GM23338 (cell line): ENCODE data around the gene PRMT5. TPM values are rescaled to one million over a fixed set of nuclear protein-coding genes. Genes with fewer than 3 reads are reported as not detected.

ENCODE experiments used
- ATAC-seq: fragments of 200-7000 bp; cut with Tn5 transposase; 3 replicates; pipeline ENCODE4 v1.9.1; 2020
- DNase-seq: peaks from one replicate; pipeline ENCODE4 v3.0.0-alpha.2; 2015; ENCODE audit warnings: low spot score
- H2AFZ ChIP-seq: fragments of 200-600 bp; sonication (generic); 2 replicates; pipeline ENCODE4 v1.8.0; 2016; ENCODE audit warnings: antibody characterized with exemption, mild to moderate bottlenecking, moderate library complexity
- H3F3A ChIP-seq: fragments of 200-600 bp; sonication (generic); replicated peaks from 2 replicates; pipeline ENCODE4 v1.8.0; 2017; ENCODE audit warnings: antibody characterized with exemption, mixed run types, low read depth
- H3K27ac ChIP-seq: fragments of 200-600 bp; sonication (generic); 2 replicates; pipeline ENCODE4 v1.6.1; 2016; ENCODE audit warnings: low read depth
- H3K27me3 ChIP-seq: fragments of 200-600 bp; sonication (generic); 2 replicates; pipeline ENCODE4 v1.8.0; 2016; ENCODE audit warnings: mild to moderate bottlenecking, mixed run types, moderate library complexity; ENCODE audit not compliant: insufficient read depth
- H3K36me3 ChIP-seq: fragments of 200-600 bp; sonication (generic); 2 replicates; pipeline ENCODE4 v1.8.0; 2016; ENCODE audit warnings: mild to moderate bottlenecking; ENCODE audit not compliant: insufficient read depth
- H3K4me1 ChIP-seq: fragments of 200-600 bp; sonication (generic); 2 replicates; pipeline ENCODE4 v1.8.0; 2016; ENCODE audit warnings: mild to moderate bottlenecking, moderate library complexity; ENCODE audit not compliant: insufficient read depth
- H3K4me2 ChIP-seq: fragments of 200-600 bp; sonication (generic); 2 replicates; pipeline ENCODE4 v1.7.1; 2017; ENCODE audit warnings: mixed run types
- H3K4me3 ChIP-seq: fragments of 200-600 bp; sonication (generic); 2 replicates; pipeline ENCODE4 v1.6.1; 2016; ENCODE audit warnings: mixed run types
- H3K79me2 ChIP-seq: fragments of 200-600 bp; sonication (generic); replicated peaks from 2 replicates; pipeline ENCODE4 v1.8.0; 2017; ENCODE audit warnings: mild to moderate bottlenecking; ENCODE audit not compliant: insufficient read depth
- H3K9me2 ChIP-seq: fragments of 200-600 bp; sonication (generic); 2 replicates; pipeline ENCODE4 v1.8.0; 2017; ENCODE audit not compliant: insufficient read depth
- H4K20me1 ChIP-seq: fragments of 200-600 bp; sonication (generic); replicated peaks from 2 replicates; pipeline ENCODE4 v1.8.0; 2017; ENCODE audit warnings: mild to moderate bottlenecking; ENCODE audit not compliant: insufficient read depth
- H3K27ac Mint-ChIP-seq: 2 replicates; pipeline ENCODE4 v1.8.0; 2020; ENCODE audit warnings: inconsistent platforms, mild to moderate bottlenecking, moderate library complexity, mixed read lengths
- H3K27me3 Mint-ChIP-seq: 3 replicates; pipeline ENCODE4 v1.8.0; 2022; ENCODE audit warnings: low read depth, mild to moderate bottlenecking, moderate library complexity, mixed read lengths, inconsistent platforms; ENCODE audit not compliant: insufficient read depth, poor library complexity
- H3K36me3 Mint-ChIP-seq: 3 replicates; pipeline ENCODE4 v1.8.0; 2021; ENCODE audit warnings: low read depth, mild to moderate bottlenecking, inconsistent platforms, moderate library complexity, mixed read lengths
- H3K4me1 Mint-ChIP-seq: 3 replicates; pipeline ENCODE4 v1.8.0; 2020; ENCODE audit warnings: mild to moderate bottlenecking, inconsistent platforms, mixed read lengths
- H3K4me3 Mint-ChIP-seq: 3 replicates; pipeline ENCODE4 v1.8.0; 2021; ENCODE audit warnings: moderate library complexity, mild to moderate bottlenecking, inconsistent platforms, mixed read lengths
- H3K9me3 Mint-ChIP-seq: 3 replicates; pipeline ENCODE4 v1.8.0; 2020; ENCODE audit warnings: moderate library complexity, mild to moderate bottlenecking, inconsistent platforms, mixed read lengths
- CREB1 ChIP-seq: fragments of 250-450 bp; sonication (Bioruptor Pico); IDR thresholded peaks from 2 replicates; pipeline ENCODE4 v1.5.0; 2020; ENCODE audit warnings: low read depth, mild to moderate bottlenecking, moderate library complexity
- ETS1 ChIP-seq: IDR thresholded peaks from 2 replicates; pipeline ENCODE4 v1.6.1; 2016; ENCODE audit warnings: antibody characterized with exemption
- EZH2 ChIP-seq: fragments of 200-600 bp; sonication (generic); IDR thresholded peaks from one replicate; pipeline ENCODE4 v1.8.0; 2017; ENCODE audit warnings: antibody characterized with exemption, mild to moderate bottlenecking, low read depth; ENCODE audit not compliant: unreplicated experiment
- EZH2phosphoT487 ChIP-seq: fragments of 200-600 bp; sonication (generic); IDR thresholded peaks from one replicate; pipeline ENCODE4 v1.8.1; 2018; ENCODE audit warnings: antibody characterized with exemption; ENCODE audit not compliant: unreplicated experiment
- JUNB ChIP-seq: IDR thresholded peaks from one replicate; pipeline ENCODE4 v1.6.1; 2016; ENCODE audit warnings: antibody characterized with exemption; ENCODE audit not compliant: unreplicated experiment
- NANOG ChIP-seq: IDR thresholded peaks from 2 replicates; pipeline ENCODE4 v1.6.1; 2016; ENCODE audit warnings: antibody characterized with exemption, borderline replicate concordance
- POLR2AphosphoS5 ChIP-seq: IDR thresholded peaks from 2 replicates; pipeline ENCODE4 v1.6.1; 2016; ENCODE audit warnings: antibody characterized with exemption, low read depth
- STAT1 ChIP-seq: IDR thresholded peaks from one replicate; pipeline ENCODE4 v1.6.1; 2016; ENCODE audit warnings: antibody characterized with exemption; ENCODE audit not compliant: unreplicated experiment
- ZNF114 ChIP-seq: fragments of 250-450 bp; sonication (Bioruptor Pico); IDR thresholded peaks from 2 replicates; pipeline ENCODE4 v1.5.0; 2020; ENCODE audit warnings: mild to moderate bottlenecking, moderate library complexity
- ZNF331 ChIP-seq: fragments of 250-450 bp; sonication (Bioruptor Pico); IDR thresholded peaks from 2 replicates; pipeline ENCODE4 v1.5.0; 2020; ENCODE audit warnings: low read depth, mild to moderate bottlenecking, moderate library complexity
- polyA plus RNA-seq: library from polyadenylated mRNA; unstranded; fragments of >200 nt; fragmentation: Nextera tagmentation; extraction: Ambion mirVana; gene quantifications from 2 replicates; pipeline ENCODE4 v1.2.1, GENCODE V29; 2016
- total RNA-seq: library from RNA; depleted of rRNA; stranded (reverse); fragments of >200 nt; shearing (Covaris generic); gene quantifications from 2 replicates; pipeline ENCODE4 v1.2.3, GENCODE V29; 2014
- TF ChIP-seq, protein P1 (sequence below): fragments of 250-450 bp; sonication (Bioruptor Pico); IDR thresholded peaks from 2 replicates; pipeline ENCODE4 v1.5.0; 2020; ENCODE audit warnings: mild to moderate bottlenecking, moderate library complexity
- TF ChIP-seq, protein P2 (sequence below), 2 experiments: fragments of 200-600 bp in 1 of 2; sonication (generic) in 1 of 2; conservative IDR thresholded peaks; 2 replicates each; pipeline versions ENCODE4 v1.5.1 to v1.6.1; 2016 to 2017; ENCODE audit warnings: antibody characterized with exemption in 2 of 2, low read depth in 2 of 2, mild to moderate bottlenecking in 2 of 2, moderate library complexity in 1 of 2

Gene PRMT5
- total and polyA plus RNA-seq, 2 experiments from 2014 or later, result 68.8 to 124 TPM

- peak overlapping the region; percentile 67 for H3K4me3 ChIP-seq
- TF ChIP-seq, protein P1, sequence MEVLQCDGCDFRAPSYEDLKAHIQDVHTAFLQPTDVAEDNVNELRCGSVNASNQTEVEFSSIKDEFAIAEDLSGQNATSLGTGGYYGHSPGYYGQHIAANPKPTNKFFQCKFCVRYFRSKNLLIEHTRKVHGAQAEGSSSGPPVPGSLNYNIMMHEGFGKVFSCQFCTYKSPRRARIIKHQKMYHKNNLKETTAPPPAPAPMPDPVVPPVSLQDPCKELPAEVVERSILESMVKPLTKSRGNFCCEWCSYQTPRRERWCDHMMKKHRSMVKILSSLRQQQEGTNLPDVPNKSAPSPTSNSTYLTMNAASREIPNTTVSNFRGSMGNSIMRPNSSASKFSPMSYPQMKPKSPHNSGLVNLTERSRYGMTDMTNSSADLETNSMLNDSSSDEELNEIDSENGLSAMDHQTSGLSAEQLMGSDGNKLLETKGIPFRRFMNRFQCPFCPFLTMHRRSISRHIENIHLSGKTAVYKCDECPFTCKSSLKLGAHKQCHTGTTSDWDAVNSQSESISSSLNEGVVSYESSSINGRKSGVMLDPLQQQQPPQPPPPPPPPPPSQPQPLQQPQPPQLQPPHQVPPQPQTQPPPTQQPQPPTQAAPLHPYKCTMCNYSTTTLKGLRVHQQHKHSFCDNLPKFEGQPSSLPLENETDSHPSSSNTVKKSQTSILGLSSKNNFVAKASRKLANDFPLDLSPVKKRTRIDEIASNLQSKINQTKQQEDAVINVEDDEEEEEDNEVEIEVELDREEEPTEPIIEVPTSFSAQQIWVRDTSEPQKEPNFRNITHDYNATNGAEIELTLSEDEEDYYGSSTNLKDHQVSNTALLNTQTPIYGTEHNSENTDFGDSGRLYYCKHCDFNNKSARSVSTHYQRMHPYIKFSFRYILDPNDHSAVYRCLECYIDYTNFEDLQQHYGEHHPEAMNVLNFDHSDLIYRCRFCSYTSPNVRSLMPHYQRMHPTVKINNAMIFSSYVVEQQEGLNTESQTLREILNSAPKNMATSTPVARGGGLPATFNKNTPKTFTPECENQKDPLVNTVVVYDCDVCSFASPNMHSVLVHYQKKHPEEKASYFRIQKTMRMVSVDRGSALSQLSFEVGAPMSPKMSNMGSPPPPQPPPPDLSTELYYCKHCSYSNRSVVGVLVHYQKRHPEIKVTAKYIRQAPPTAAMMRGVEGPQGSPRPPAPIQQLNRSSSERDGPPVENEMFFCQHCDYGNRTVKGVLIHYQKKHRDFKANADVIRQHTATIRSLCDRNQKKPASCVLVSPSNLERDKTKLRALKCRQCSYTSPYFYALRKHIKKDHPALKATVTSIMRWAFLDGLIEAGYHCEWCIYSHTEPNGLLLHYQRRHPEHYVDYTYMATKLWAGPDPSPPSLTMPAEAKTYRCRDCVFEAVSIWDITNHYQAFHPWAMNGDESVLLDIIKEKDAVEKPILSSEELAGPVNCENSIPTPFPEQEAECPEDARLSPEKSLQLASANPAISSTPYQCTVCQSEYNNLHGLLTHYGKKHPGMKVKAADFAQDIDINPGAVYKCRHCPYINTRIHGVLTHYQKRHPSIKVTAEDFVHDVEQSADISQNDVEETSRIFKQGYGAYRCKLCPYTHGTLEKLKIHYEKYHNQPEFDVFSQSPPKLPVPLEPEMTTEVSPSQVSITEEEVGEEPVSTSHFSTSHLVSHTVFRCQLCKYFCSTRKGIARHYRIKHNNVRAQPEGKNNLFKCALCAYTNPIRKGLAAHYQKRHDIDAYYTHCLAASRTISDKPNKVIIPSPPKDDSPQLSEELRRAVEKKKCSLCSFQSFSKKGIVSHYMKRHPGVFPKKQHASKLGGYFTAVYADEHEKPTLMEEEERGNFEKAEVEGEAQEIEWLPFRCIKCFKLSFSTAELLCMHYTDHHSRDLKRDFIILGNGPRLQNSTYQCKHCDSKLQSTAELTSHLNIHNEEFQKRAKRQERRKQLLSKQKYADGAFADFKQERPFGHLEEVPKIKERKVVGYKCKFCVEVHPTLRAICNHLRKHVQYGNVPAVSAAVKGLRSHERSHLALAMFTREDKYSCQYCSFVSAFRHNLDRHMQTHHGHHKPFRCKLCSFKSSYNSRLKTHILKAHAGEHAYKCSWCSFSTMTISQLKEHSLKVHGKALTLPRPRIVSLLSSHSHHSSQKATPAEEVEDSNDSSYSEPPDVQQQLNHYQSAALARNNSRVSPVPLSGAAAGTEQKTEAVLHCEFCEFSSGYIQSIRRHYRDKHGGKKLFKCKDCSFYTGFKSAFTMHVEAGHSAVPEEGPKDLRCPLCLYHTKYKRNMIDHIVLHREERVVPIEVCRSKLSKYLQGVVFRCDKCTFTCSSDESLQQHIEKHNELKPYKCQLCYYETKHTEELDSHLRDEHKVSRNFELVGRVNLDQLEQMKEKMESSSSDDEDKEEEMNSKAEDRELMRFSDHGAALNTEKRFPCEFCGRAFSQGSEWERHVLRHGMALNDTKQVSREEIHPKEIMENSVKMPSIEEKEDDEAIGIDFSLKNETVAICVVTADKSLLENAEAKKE (CRISPR knock-in tag), result no peak
- no peak for TF ChIP-seq JUNB
- TF ChIP-seq STAT1, result no peak
- no peak for TF ChIP-seq EZH2phosphoT487
- no peak for TF ChIP-seq NANOG
- TF ChIP-seq ZNF114 (CRISPR knock-in tag), result no peak
- no peak for TF ChIP-seq CREB1 (CRISPR knock-in tag)
- no peak for TF ChIP-seq ZNF331 (CRISPR knock-in tag)
- peak; percentile 66 for TF ChIP-seq POLR2AphosphoS5
- TF ChIP-seq, protein P2, sequence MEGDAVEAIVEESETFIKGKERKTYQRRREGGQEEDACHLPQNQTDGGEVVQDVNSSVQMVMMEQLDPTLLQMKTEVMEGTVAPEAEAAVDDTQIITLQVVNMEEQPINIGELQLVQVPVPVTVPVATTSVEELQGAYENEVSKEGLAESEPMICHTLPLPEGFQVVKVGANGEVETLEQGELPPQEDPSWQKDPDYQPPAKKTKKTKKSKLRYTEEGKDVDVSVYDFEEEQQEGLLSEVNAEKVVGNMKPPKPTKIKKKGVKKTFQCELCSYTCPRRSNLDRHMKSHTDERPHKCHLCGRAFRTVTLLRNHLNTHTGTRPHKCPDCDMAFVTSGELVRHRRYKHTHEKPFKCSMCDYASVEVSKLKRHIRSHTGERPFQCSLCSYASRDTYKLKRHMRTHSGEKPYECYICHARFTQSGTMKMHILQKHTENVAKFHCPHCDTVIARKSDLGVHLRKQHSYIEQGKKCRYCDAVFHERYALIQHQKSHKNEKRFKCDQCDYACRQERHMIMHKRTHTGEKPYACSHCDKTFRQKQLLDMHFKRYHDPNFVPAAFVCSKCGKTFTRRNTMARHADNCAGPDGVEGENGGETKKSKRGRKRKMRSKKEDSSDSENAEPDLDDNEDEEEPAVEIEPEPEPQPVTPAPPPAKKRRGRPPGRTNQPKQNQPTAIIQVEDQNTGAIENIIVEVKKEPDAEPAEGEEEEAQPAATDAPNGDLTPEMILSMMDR (conservative IDR thresholded peaks at IDR 0.05; ENCODE audit: low read depth in 2 of 2), result peak in 1 of 2 experiments; percentile 38; a peak in 2 of 4 replicates
- TF ChIP-seq ETS1, result 0 out of 2 replicates have a peak, but pooled peaks have one; percentile 12
- TF ChIP-seq EZH2, result no peak
- peak overlapping the region; percentile 93 for H3K4me3 Mint-ChIP-seq
- no peaks in the 10 kb centered on the region for H4K20me1 ChIP-seq
- no peaks in the 10 kb centered on the region for H3K79me2 ChIP-seq
- H3K4me1 ChIP-seq, result peaks cover 27% of the 10 kb centered on the region
- peak overlapping the region; percentile 92 for H2AFZ ChIP-seq
- H3K27me3 ChIP-seq, result peaks cover 17% of the 10 kb centered on the region
- peaks cover 7% of the 10 kb centered on the region for H3F3A ChIP-seq
- no peaks in the 10 kb centered on the region for H3K9me2 ChIP-seq
- no peaks in the 10 kb centered on the region; the same call in 2 of the 3 replicates for H3K9me3 Mint-ChIP-seq
- H3K27ac Mint-ChIP-seq, result peak overlapping the region; percentile 96
- peaks cover 41% of the 10 kb centered on the region for H3K4me1 Mint-ChIP-seq
- no peaks in the 10 kb centered on the region for H3K36me3 ChIP-seq
- DNase-seq (peak; percentile 88), ATAC-seq (peak; percentile 68)
- peaks cover 9% of the 10 kb centered on the region; the same call in 2 of the 3 replicates for H3K36me3 Mint-ChIP-seq
- H3K27me3 Mint-ChIP-seq, result peaks cover 29% of the 10 kb centered on the region
- H3K27ac ChIP-seq, result peak overlapping the region; percentile 71; the same call in 1 of the 2 replicates
- peak overlapping the region; percentile 82 for H3K4me2 ChIP-seq
Observed at GRCh38 chr14:22886500-22887259, 42.5 kb downstream of the PRMT5 start.
